DMS114 treated with DMSO at 0.1 percent for 48 hours (cell line): ENCODE measurements around the gene PIAS4.

Experiments used
- DNase-seq: peaks from one replicate; lab custom pipeline; 2025; ENCODE audit not compliant: unreplicated experiment; lab: John Stamatoyannopoulos, UW

The PIAS4 gene

DNA sequence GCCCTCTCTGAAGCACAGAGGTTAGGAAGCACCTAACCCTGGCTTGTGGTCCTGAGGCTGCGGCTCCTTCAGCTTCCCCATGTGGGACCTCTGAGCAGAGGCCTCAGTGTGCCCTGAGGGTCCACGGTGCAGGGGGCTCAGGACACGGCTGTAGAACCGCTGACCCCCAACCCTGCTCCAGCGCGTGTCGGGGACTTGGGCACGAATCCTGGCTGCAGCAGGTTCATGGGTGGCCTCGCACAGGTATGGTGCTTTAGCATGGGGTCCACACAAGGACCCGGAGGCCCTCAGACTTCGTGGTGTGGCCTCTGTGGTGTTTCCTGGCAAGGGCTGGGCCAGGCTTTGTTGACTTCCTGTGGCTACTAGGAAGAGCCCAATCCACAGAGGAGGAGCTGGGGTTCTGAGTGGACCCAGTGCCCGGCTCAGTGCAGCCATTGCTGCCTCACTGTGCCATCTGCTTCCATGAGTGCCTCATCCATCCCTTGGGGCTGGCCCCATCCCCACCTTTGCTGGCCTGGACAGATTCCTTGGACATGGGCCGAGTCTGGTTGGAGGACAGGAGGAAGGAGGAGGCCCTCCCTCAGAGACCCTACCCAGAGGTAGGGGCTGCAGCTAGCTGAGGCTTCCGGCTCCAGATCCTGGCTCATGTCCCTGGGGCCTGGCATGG is 34.7 kb downstream of the PIAS4 start:
- DNase-seq = no peak

- DNase-seq = no peak
Observed at GRCh38 chr19:4042731-4043082, 35.2 kb downstream of the PIAS4 start.

- no peak for DNase-seq
Observed at GRCh38 chr19:4043401-4043800, 35.9 kb downstream of the PIAS4 start.

DNA sequence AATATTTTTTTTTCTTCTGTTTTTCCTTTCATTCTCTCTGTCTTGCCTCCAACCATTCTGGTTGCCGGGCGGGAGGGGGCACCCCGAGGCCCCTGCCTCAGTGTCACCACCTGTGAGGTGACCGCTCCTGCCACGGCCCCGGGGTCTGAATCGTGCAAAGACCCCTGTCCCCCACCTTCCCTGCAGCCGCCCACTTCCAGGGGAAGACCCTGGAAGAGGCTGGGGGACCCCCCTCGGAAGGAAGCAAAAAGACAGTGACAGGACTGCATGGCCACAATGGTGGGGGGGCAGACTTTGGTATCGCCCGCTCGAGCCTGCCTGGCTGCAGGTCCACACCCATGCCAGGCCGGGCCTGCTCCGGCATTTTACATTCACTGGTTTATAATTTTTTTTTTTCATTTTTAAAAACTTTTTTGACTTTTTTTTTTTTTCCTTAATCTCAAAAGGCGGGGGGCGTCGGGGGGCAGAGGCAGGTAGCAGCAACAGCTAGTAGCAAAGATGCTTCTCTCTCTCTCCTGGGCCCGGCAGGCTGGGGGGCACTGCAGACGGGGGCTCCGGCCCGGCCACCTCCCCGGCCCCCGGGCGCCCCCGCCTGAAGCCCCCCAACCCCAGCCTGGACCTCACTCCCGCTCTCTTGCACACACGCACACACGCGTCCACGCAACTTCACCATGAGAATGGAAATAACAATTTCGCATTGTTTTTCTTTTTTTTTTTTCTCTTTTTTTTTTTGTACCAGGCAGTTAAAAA is 36.6 kb downstream of the PIAS4 start:
- DNase-seq = no peak

DNA sequence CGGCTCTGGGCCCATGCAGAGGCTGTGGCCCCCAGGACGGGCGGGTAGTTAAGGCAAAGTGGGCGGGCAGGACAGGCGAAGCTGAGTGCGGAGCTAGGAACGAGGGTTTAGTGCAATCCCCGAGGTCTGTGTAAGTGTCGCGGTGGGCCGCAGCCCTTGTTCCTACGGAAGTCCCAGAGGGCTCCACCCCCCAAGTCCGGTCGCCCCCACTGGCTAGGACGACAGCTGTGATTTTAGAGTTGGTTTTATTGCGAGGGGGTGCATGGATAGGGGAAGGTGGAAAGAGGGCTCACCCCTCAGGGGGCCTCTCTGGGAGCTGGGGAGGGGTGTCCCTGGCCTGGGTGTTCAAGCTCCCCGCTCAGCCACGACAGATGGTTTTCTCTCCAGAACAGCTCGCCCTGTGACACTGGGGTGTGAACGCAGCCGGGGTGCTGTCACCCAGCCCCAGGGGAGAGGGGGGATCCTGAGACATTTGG is 37.5 kb downstream of the PIAS4 start:
- DNase-seq = no peak

DNA sequence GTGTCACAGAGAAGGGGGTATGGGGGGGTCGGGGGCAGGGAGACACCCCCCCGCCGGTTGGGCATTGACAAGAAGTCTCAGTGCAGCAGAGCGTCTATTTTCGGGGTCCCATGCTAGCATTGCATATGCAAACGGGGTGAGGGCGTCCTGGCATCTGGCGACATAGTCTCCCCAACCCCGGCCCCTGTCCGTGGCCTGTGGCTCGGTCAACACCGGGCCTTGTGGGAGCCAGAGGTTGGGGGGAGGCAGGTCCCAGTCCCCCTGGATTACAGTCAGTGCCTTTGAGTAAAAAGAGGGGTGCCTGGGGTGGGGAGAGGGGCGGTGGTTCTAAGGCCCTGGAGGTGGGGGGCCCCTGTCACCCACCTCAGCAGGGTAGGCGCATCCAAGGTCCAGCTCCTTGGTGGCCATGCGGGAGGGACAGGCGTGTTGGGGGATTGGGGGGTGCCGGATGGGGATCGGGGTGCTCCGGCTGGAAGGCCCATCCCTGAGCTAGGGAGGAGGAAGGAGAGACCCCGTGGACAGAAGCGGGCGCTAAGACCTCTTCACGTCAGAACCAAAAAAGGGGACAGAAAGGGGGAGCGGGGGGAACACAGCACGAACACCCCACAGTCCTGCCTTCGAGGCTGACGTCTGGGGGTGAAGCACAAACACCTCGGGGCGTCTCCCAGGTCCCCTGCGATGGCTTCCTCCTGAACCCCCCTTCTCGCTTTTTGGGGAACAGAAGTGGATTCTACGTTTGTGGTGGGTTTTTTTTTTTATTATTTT is 38.2 kb downstream of the PIAS4 start:
- no peak for DNase-seq

DNA sequence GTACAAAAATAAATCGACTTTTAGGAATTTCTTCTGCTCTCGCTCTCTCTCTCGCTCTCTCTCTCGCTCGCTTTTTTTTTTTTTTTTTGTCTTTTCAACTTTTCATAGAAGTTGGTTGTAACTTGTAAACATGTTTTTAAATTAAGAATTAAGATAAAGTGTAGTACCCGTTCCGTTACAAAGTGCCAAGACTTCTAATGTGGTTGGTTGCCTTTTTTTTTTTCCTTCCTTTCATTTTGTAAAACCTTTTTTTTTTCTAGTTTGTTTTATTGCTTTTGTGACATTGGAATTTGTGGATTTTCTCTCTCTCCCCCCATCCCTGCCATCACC is 38.8 kb downstream of the PIAS4 start:
- no peak for DNase-seq

GRCh38 chr19:4046946-4047683 is 39.6 kb downstream of the PIAS4 start:
- DNase-seq = no peak

- DNase-seq = no peak
Observed at GRCh38 chr19:4049432-4049831, 41.9 kb downstream of the PIAS4 start.

GRCh38 chr19:4051175-4052101 is 43.9 kb downstream of the PIAS4 start:
- DNase-seq = no peak

- no peak for DNase-seq
Observed at GRCh38 chr19:4052114-4052992, 44.8 kb downstream of the PIAS4 start.

DNA sequence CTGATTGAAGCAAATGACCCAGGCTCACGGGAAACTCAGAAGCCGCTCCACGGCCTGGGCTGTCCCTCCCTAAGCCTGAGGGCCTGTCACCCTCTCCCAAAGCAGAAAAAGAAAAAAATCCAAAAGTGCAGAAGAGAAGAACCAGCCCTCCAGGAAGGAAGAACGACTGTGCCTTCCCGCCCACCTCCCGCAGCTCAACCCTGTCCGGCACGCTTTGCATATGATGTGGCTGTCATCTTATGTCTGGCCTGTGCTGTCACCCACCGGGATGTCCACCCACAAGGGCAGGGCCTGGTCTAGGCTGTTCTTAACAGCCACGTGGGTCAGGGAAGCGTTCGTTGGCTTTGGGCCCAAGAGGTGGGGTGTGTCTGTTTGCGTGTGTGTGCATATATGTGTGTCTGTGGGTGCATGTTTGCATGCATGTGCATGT is 45.5 kb downstream of the PIAS4 start:
- DNase-seq = no peak

DNA sequence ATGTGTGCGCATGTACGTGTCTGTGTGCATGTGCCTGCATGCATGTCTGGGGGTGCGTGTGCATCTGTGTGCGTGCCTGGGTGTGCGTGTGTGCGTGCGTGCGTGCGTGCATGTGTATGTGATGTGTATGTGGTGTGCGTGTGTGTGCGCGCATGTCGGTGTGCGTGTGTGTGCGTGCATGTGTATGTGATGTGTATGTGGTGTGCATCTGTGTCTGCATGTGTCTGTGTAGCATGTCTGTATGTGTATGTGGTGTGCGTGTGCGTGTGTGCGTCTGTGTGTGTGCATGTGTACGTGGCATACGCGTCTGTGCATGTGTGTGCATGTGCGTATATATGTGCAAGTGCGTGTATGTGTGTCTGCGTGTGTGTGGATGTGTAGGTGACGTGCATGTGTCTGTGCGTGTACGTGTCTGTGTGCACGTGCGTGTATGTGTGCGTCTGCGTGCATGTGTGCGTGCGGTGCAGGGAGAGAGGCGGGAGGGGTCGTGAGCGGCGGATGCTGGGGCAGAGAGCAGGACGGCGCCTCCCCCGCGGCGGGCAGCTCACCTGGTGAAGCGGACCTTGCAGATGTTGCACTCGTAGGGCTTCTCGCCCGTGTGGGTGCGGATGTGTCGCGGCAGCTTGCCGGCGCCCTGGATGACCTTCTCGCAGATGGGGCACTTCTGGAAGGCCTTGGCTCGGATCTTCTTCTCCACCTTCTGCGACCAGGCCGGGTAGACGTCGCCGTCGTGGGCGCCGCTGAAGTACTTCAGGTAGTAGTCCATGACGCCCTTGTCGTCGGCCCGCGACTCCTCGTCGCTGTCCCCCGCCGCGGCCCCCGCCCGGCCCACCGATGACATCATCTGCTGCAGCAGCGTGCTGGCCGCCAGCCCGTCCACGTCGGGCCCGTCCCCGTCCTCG is 46.1 kb downstream of the PIAS4 start:
- DNase-seq = no peak

DNA sequence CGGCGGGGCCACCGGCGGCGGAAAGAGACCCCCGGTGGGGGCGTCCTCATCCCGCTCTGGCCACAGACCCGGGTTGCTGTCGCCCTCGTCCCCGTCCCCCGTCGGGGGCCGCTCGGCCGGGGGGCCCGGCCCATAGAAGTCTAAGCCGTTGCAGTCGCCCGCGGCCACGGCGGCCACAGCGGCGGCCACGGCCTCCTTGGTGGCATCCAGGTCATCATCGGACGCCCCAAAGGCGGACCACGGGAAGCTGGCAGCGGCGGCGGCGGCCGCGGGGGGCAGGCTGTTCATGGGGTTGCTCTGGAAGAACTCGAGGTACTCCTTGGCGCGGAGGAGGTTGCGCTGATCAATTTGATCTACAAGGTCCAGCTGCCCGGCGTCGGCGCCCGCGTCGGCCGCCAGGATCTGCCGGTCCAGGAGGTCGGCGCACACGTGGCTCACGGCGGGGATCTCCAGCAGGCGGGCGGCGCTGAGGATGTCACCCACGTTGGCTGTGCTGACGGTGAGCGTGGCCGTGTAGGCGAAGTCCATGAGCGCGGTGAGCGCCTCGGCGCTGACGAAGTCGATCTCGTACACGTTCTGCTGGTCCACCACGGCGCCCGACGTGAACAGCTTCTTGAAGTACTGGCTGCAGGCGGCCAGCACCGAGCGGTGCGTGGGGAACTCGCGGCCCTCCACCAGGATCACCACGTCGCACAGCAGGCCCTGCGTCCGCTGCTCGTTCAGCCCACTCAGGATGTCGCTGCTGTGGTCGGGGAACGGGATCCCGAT is 47.1 kb downstream of the PIAS4 start:
- DNase-seq = no peak

- DNase-seq = no peak
Observed at GRCh38 chr19:4055209-4055552, 47.6 kb downstream of the PIAS4 start.

GRCh38 chr19:4057931-4058692 is 50.6 kb downstream of the PIAS4 start:
- DNase-seq = no peak
